Esophagus muscularis mucosa (tissue), 4 donors: ENCODE measurements around the gene RRAGC. TPM values are rescaled to one million over a fixed set of nuclear protein-coding genes. Genes with fewer than 3 reads are reported as not detected.
"Not testable (repeated sequence)": the region's sequence is repeated elsewhere in the genome, so short reads cannot be mapped to it uniquely, and the experiment has no call there.

Source experiments
- DNase-seq: peaks from one replicate; pipeline ENCODE4 v3.0.0-alpha.2; 2017; ENCODE audit errors: extremely low spot score
- H3K27ac ChIP-seq, 4 donors: fragments of 200-600 bp; sonication (generic); replicated peaks in 1 of 4; 1 replicate in 3 of 4; 2 replicates in 1 of 4; pipeline ENCODE4 v1.5.1; 2016 to 2019; ENCODE audit warnings: mild to moderate bottlenecking in 1 of 4
- H3K27me3 ChIP-seq, 4 donors: fragments of 200-600 bp; sonication (generic); one replicate each; pipeline versions ENCODE4 v1.5.1 to v1.6.0; 2016 to 2019
- H3K36me3 ChIP-seq, 4 donors: fragments of 200-600 bp; sonication (generic); one replicate each; pipeline ENCODE4 v1.5.1; 2016 to 2019
- H3K4me1 ChIP-seq, 4 donors: fragments of 200-600 bp; sonication (generic); one replicate each; pipeline ENCODE4 v1.5.1; 2016 to 2019
- H3K4me3 ChIP-seq, 4 donors: fragments of 200-600 bp; sonication (generic); 1 replicate in 2 of 4; 2 replicates in 2 of 4; pipeline ENCODE4 v1.5.1; 2016 to 2019; ENCODE audit warnings: mild to moderate bottlenecking in 4 of 4, moderate library complexity in 1 of 4
- H3K9me3 ChIP-seq, 4 donors: fragments of 200-600 bp; sonication (generic); 1 replicate in 3 of 4; 2 replicates in 1 of 4; pipeline ENCODE4 v1.5.1; 2016 to 2019
- EP300 ChIP-seq: sonication (generic); formaldehyde crosslinking; IDR thresholded peaks from one replicate; pipeline ENCODE4 v1.6.1; 2017; ENCODE audit warnings: antibody characterized with exemption
- POLR2A ChIP-seq: fragments of 450-650 bp; IDR thresholded peaks from one replicate; pipeline ENCODE4 v1.6.1; 2017; ENCODE audit warnings: antibody characterized with exemption, moderate library complexity, mild to moderate bottlenecking, low read depth
- POLR2AphosphoS5 ChIP-seq, 2 donors: sonication (generic); formaldehyde crosslinking; IDR thresholded peaks; one replicate each; pipeline ENCODE4 v1.6.1; 2017; ENCODE audit warnings: antibody characterized with exemption in 2 of 2
- WGBS: methylation state at CpG from one replicate; pipeline ENCODE4 v1.1.5; 2018; 5-methylcytosine and 5-hydroxymethylcytosine counted together
- intact Hi-C: fragments of 100-400 bp; cut with DNase I; formaldehyde crosslinking; loops from one replicate; pipeline ENCODE4 v1.15.1; 2023
- total RNA-seq, 4 donors: library from RNA; depleted of rRNA; stranded (reverse); fragments of >200 nt; gene quantifications; one replicate each; pipeline versions ENCODE4 v1.1.0 to v1.2.1, GENCODE V29; 2016
- TF ChIP-seq, protein P1 (sequence below), 3 experiments: fragments of 200-600 bp in 2 of 3; fragments of 450-650 bp in 1 of 3; sonication (generic) in 2 of 3; IDR thresholded peaks; one replicate each; pipeline ENCODE4 v1.5.1; 2017 to 2019; ENCODE audit warnings: antibody characterized with exemption in 3 of 3, mild to moderate bottlenecking in 2 of 3, moderate library complexity in 1 of 3

The RRAGC gene
- total RNA-seq, 4 donors from 2014 or later = 18.3 to 26.3 (median 22.4) TPM

GRCh38 chr1:38815903-38816627, 43.5 kb downstream of the RRAGC start:
- WGBS = 30% methylated on average over 14 of the region's 36 CpGs
- no peak for DNase-seq
- intact Hi-C loops = loop anchor here (10.0 kb wide), 1 partner anchor 211 kb away; no protein-coding TSS in a partner anchor
- Histone ChIP-seq H3K36me3 (no peaks in the 10 kb centered on the region), H3K27me3 (peaks cover 7 to 88% (median 40%) of the 10 kb centered on the region in 4 donors), H3K4me3 (no peak overlapping the region), H3K9me3 (peaks cover 0 to 5% (median 0%) of the 10 kb centered on the region in 4 donors), H3K27ac (no peak overlapping the region), H3K4me1 (peaks cover 10 to 19% (median 18%) of the 10 kb centered on the region in 4 donors)
- TF ChIP-seq POLR2A (no peak), POLR2AphosphoS5 (IDR thresholded peaks at IDR 0.05) (no peak), EP300 (no peak)
- TF ChIP-seq, protein P1, sequence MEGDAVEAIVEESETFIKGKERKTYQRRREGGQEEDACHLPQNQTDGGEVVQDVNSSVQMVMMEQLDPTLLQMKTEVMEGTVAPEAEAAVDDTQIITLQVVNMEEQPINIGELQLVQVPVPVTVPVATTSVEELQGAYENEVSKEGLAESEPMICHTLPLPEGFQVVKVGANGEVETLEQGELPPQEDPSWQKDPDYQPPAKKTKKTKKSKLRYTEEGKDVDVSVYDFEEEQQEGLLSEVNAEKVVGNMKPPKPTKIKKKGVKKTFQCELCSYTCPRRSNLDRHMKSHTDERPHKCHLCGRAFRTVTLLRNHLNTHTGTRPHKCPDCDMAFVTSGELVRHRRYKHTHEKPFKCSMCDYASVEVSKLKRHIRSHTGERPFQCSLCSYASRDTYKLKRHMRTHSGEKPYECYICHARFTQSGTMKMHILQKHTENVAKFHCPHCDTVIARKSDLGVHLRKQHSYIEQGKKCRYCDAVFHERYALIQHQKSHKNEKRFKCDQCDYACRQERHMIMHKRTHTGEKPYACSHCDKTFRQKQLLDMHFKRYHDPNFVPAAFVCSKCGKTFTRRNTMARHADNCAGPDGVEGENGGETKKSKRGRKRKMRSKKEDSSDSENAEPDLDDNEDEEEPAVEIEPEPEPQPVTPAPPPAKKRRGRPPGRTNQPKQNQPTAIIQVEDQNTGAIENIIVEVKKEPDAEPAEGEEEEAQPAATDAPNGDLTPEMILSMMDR (IDR thresholded peaks at IDR 0.05) = no peak

DNA sequence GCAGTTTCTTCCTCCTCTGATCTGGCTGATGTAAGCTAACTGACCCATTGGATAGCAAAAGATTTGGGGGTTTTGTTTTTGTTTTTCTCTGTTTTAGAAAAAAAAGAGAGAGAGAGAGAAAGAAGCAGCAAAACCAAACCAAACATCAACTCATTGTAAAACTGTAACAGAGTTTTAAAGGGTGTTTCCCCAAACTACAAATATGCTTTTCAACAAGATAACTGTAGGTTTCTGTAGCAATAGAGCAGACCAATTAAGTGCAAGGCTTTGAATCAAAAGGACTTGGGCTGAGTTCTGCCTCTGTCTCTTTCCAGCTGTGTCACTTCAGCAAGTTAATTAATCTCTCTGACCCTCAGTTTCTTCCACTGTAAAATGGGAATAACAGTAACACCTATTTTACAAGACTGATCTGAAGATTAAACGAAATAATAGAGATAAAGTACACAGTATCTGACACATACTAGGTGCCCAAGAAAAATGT, 44.5 kb downstream of the RRAGC start:
- peaks cover 10 to 19% (median 18%) of the 10 kb centered on the region in 4 donors for H3K4me1 ChIP-seq

GRCh38 chr1:38814444-38814983, 45.1 kb downstream of the RRAGC start:
- DNase-seq = no peak
- intact Hi-C loops = loop anchor here (10.0 kb wide), 1 partner anchor 210 kb away; no protein-coding TSS in a partner anchor
- Histone ChIP-seq H3K9me3 (peaks cover 0 to 5% (median 0%) of the 10 kb centered on the region in 4 donors), H3K27me3 (peaks cover 7 to 98% (median 38%) of the 10 kb centered on the region in 4 donors), H3K36me3 (no peaks in the 10 kb centered on the region), H3K27ac (no peak overlapping the region), H3K4me1 (peaks cover 10 to 19% (median 18%) of the 10 kb centered on the region in 4 donors), H3K4me3 (no peak overlapping the region)
- TF ChIP-seq POLR2AphosphoS5 (IDR thresholded peaks at IDR 0.05) (no peak), POLR2A (no peak), EP300 (no peak)
- TF ChIP-seq, protein P1 (IDR thresholded peaks at IDR 0.05) = no peak
- 52% methylated on average over 7 of the region's 7 CpGs for WGBS

More for the DNA sequence above, 44.5 kb downstream of the RRAGC start:
- intact Hi-C loops = loop anchor here (10.0 kb wide), 1 partner anchor 210 kb away; no protein-coding TSS in a partner anchor
- no peak for TF ChIP-seq EP300
- TF ChIP-seq POLR2A = no peak
- TF ChIP-seq POLR2AphosphoS5 (IDR thresholded peaks at IDR 0.05) = no peak
- TF ChIP-seq, protein P1 (IDR thresholded peaks at IDR 0.05) = no peak
- no peak overlapping the region for H3K27ac ChIP-seq
- H3K9me3 ChIP-seq = peaks cover 0 to 5% (median 0%) of the 10 kb centered on the region in 4 donors
- 95% methylated on average over 1 of the region's 1 CpG for WGBS
- no peak overlapping the region for H3K4me3 ChIP-seq
- H3K36me3 ChIP-seq = no peaks in the 10 kb centered on the region
- DNase-seq = no peak
- H3K27me3 ChIP-seq = peaks cover 7 to 98% (median 40%) of the 10 kb centered on the region in 4 donors

GRCh38 chr1:38812981-38813380, 46.6 kb downstream of the RRAGC start:
- intact Hi-C loops = loop anchor here (10.0 kb wide), 1 partner anchor 208 kb away; no protein-coding TSS in a partner anchor
- Histone ChIP-seq H3K27ac (no peak overlapping the region), H3K27me3 (peaks cover 4 to 98% (median 25%) of the 10 kb centered on the region in 4 donors), H3K4me3 (no peak overlapping the region), H3K9me3 (peaks cover 0 to 5% (median 0%) of the 10 kb centered on the region in 4 donors), H3K4me1 (peaks cover 3 to 10% (median 8%) of the 10 kb centered on the region in 4 donors), H3K36me3 (no peaks in the 10 kb centered on the region)
- DNase-seq = no peak
- no peak for TF ChIP-seq POLR2A
- TF ChIP-seq, protein P1 (IDR thresholded peaks at IDR 0.05) = no peak
- no peak for TF ChIP-seq EP300
- no peak for TF ChIP-seq POLR2AphosphoS5 (IDR thresholded peaks at IDR 0.05)
- 62% methylated on average over 5 of the region's 5 CpGs for WGBS

DNA sequence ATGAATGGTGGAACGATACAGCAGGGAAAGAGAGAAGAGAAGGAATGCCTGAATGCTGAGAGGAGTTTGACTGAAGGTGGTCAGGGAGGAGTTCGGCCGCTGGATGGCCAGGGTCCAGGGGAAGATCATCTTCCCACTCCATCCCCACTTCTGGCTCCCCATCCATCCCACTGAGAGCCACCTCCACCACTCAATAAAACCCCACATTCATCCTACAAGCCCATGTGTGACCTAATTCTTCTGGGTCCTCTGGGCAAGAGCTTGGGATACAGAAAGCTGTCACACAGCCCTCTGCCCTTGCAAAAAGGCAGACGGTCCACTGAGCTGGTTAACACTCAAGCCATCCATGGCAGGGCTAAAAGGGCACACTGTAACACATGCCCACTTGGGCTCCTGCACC, 48.1 kb downstream of the RRAGC start:
- H3K4me1 ChIP-seq, DNase-seq, H3K36me3 ChIP-seq, H3K27ac ChIP-seq, H3K9me3 ChIP-seq, H3K4me3 ChIP-seq: not testable (repeated sequence)
- H3K27me3 ChIP-seq = peaks cover 0 to 98% (median 10%) of the 10 kb centered on the region in 4 donors
- WGBS = 71% methylated on average over 4 of the region's 4 CpGs
- intact Hi-C loops = loop anchor here (10.0 kb wide), 1 partner anchor 207 kb away; no protein-coding TSS in a partner anchor
